GM18870 (cell line): ENCODE data around the gene WDR45.

ENCODE experiments used
- ATAC-seq: cut with Tn5 transposase; IDR thresholded peaks from one replicate; pipeline ENCODE4 v1.9.1; 2021; ENCODE audit warnings: moderate library complexity; ENCODE audit not compliant: unreplicated experiment

WDR45 gene

DNA sequence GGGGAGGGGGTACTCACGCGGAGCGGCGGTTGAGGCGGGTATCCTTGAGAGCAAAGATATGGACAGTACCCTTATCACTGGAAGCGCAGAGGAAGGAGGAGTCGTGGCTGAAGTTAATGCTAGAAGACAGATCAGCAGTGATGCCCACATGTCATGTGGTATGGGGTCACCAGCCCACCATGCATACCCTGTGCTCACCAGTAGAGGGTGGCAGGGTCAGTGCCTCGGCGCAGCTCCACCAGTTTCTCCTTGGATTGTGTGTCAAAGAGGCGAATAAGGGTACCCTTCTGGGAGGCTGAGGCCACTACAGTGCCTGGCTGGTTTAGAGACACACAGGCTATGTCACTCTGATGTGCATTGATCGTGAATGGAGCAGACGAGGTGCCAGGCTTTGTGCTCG lies 4.3 kb downstream of the WDR45 start:
- no peak for ATAC-seq

DNA sequence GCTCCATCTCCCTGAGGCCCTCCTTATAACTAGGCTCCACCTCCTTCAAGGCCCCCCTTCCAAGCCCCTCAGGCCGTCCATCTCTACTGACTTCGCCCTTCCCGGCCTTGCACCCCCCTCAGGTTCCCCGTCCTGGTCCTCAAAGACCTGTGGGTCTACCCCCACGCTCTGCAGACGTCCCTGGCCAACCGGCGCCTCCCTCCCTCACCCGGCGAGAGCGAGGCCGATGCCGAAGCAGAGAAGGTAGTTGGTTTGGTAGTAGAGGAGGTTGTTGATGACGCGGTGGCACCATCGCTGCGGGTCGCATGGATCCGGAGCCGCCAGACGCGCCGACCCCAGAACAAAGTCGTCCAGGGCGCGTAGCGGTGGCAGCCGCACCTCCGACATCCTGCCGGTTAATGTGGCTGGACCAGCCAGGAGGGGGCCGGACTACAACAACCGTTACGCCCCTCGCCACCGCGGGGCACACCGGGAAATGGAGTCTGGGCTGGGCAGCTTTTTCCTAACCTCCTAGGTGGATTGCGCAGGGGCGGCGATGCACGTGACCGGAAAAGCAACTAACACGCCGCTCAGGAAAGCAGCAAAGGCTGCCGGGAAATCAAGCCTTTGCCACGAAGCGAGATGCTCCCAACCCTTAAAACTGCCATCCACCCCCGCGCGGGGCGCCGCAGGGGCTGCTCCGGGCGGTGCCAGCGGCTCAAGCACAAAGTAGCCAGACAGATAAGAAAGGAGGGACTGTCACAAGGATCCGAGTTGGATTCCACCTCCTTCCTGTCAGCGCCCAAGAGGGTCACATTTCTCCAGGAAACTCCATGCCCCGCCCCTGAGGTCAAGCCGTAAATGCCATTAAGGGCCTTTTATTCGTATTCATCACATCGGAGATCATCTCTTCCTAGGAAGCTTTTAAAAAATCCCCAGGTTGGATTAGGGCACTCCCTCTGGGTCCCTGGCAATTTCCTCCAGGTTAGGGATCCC lies 5.8 kb downstream of the WDR45 start, which contains the start of gene PRAF2:
PRAF2 (minus strand) TSS at position 402 of the 975 bp plus-strand sequence; CDS start at position 387, 15 bp downstream.
- ATAC-seq = peak; percentile 55

DNA sequence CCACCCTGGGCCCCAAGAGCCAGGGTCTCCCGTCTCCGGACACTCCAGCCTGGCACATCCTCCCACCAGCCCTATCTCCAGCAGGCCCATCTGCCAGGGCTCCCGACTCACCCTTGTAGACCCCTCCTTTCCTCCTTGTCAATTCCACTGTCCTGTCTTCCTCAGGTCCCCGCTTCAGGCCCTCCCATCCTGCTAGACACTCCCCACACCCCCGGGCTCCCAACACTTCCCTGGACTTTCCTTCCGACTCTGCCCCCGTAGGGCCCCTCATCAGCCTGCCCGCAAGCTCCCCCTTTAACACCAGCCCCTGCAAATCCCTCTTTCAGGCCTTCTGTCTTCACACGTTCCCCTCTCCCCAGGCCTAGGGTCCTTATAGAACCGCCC lies 7.0 kb downstream of the WDR45 start:
- ATAC-seq = no peak

DNA sequence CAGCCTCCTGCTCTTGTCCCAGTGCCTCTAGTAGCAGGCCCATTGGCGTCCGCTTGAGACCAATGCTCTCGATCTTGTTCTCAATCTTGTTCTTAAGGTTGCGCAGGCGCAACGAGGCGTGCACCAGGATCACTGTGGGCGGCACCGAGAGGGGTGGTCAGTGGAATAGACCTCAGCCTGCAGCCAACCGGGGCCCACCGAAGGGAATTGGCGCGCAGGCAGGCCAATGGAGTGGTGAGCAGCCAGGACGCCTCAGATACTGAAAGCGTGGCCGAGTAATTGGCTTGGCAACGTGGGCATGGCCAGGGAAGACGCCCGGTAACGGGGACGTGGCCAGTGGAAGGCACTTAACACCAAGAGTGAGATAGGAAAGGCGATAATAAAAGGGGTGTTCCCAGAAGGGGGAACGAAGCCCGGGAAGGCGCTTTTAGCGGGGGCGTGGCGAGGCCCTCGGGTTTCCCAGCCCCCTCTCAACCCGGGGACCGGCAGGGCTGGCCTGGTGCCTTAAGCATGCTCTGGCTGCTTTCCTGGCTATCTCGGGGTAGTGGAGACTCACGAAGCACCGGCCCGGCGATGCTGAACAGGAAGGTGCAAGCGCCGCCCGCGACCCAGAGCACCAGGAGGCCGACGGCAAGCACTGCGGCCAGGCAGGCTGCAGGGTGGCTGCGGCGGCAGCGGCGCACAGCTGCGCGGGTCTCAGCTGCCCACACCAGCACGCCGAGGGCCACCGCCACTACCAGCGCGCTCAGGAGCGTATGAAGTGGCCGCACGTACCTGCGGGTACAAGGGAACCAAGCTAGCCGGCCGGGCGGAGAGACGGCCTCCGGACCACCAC lies 7.6 kb downstream of the WDR45 start:
- ATAC-seq = no peak

DNA sequence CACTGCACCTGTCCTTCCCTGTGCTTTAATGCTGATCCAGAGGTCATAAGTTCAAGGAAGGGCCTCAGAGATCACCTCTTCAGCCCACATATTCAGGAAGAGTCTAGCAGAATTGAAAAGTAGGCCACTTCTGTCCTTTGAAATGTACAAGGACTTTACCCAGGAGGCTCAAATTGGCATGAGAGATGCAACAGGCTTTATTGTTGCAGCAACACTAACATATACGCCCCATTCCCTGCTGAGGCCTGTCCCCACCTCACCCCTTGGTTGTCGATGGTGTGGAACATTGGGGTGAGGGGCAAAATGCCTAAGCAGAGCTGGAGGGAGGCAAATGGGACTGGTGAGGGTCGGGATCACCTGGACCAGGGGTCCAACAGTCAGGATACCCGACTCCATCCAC lies 8.7 kb downstream of the WDR45 start:
- ATAC-seq = no peak

DNA sequence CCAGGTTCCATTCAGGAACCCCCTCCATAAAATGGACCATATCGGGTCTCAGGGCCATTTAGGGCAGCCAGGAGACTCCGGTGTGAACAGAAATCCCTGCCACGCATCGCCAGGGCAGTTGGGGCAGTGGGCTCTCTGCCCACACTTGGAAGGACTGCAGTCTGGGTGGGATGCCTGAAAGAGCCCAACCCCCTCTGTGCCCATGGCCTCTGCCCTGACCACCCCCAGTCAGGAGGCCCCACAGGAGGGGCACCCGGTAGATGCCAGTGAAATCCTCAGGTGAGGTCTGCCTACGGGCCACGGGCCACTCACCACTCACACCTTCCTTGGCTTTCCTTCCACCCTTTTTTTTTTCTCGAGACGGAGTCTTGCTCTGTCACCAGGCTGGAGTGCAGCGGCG lies 10.6 kb downstream of the WDR45 start:
- ATAC-seq = no peak

DNA sequence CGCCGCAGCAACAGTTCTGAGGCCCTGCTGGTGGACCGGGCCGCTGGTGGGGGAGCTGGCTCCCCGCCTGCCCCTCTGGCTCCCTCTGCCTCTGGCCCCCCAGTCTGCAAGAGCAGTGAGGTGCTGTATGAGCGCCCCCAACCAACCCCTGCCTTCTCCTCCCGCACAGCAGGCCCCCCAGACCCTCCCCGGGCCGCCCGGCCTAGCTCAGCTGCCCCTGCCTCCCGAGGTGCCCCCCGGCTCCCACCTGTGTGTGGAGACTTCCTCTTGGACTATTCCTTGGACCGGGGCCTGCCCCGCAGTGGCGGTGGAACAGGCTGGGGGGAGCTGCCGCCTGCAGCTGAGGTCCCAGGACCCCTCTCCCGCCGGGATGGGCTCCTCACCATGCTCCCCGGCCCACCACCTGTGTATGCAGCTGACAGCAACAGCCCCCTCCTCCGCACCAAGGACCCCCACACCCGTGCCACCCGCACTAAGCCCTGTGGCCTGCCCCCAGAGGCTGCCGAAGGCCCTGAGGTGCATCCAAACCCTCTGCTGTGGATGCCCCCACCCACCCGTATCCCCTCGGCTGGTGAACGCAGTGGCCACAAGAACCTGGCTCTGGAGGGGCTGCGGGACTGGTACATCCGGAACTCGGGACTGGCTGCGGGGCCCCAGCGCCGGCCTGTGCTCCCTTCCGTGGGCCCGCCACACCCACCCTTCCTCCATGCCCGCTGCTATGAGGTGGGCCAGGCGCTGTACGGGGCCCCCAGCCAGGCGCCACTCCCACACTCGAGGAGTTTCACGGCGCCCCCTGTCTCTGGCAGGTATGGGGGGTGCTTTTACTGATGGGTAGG lies 12.2 kb downstream of the WDR45 start:
- ATAC-seq = no peak

DNA sequence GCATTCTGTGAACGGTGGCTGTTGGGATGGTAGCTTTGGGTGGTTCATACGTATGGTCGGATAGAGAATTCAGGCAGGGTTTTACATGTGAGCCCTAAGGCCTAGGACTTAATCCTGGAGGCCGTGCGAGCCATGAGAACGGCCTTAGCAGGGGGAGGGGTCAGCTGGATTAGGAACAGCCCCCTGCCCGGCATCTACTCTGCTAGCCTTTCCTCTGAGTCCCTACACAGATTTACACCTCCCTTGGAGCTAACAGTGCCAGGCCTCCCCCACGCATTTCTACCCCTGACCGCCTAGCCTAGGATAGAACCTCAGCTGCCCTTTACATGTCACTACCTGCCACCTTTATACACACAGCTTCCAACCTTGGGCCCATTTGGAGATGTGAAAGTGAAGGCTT lies 13.0 kb downstream of the WDR45 start:
- no peak for ATAC-seq

DNA sequence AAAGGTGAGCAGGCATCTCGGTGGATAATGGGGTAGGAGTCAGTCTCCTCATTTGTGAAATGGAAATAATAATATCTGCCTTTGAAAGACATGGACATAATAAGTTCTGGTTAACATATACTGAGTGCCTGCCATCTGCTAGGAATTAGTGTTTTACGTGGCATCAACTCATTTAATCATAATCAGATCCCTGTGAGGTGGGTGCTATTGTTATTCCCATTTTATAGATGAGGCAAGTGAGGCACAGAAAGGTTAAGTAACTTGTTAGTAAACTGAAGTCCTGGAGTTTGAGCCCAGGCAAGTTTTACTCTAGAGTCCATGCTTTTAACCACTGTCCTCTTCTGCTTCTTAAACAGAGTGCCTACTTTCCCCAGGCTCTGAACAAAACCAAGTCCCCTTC lies 13.4 kb downstream of the WDR45 start:
- ATAC-seq = no peak

DNA sequence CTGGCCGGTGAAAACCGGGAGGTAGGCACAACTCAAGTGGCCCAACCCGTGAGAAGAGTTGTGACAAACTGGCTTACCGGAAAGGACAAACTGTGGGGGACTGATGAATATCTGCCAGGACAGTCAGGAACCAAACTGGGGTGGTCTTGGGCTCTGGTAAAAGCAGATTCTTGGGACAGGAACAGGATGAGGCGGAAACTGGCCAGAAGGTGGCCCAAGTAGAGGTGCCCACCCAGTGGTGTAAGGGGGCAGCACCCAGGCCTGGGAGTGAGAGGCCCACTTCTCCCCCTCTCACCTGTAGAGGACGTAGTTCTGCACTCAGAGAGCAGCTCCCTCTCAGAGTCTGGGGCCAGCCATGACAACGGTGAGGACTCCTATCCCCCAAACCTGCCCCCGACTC lies 15.0 kb downstream of the WDR45 start:
- ATAC-seq = no peak

DNA sequence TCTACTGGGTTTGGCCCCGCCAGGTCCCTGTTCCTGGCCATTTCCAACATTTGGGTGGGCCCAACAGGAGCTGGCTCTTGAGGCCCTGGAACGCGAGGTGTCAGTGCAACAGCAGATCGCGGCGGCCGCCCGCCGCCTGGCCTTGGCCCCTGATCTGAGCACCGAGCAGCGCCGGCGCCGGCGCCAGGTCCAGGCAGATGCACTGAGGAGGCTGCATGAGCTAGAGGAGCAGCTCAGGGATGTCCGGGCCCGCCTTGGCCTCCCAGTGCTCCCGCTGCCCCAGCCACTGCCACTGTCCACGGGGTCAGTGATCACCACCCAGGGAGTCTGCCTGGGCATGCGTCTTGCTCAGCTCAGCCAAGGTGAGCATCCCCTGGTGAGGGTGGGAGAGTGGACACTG lies 15.4 kb downstream of the WDR45 start:
- no peak for ATAC-seq

DNA sequence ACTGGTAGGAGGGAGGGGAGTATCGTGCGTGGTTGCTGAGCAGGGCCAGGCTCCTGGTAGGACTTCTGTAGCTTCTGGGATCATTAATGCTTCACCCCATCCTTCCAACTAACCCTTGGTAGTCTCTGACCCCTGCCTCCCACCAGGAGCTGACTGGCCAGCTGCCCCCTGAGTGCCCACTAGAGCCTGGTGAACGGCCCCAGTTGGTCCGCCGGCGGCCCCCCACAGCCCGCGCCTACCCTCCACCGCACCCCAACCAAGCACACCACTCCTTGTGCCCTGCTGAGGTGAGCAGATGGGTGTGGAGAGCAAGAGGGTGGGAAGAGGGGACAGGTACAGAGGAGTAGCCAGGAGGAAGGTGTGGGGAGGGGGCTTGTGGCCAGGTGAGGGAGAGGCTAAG lies 16.0 kb downstream of the WDR45 start:
- no peak for ATAC-seq

DNA sequence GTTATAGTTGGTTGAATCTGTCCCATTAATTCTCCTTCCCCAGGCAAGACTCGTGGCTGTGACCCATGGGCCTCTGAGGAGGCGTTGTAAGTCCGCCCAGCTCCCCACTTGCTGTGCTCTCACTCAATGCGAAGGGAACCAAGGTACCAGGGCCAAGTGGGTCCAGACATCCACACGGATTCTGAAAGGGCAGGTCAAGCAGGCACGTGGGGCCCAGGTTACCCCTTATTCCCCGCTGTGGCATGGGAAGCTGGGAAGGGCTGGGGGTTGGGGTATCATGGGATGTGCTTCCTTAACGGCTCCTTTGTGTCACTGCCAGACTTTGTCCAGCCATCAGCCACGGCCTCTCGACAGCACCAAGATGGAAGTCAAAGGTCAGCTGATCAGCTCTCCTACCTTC lies 17.8 kb downstream of the WDR45 start:
- no peak for ATAC-seq

DNA sequence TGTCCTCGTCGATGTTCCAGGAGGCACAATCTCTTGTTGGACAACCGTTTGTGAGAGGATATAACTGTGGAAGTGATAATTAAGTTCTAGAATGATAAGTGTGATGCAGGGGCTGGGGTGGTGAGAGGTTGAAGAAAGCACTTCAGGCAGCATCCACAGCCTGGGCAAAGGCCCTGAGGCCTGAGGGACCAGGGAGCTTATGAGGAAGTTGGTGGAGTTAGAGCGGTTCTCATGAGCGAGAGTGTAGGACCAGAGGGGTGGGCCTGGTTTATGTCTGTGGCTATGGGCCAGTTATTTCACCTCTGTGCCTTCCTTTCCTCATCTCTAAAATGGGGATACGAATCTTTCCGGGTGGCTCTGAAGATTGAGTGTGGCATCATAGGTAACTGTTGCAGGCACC lies 18.2 kb downstream of the WDR45 start:
- ATAC-seq = no peak

DNA sequence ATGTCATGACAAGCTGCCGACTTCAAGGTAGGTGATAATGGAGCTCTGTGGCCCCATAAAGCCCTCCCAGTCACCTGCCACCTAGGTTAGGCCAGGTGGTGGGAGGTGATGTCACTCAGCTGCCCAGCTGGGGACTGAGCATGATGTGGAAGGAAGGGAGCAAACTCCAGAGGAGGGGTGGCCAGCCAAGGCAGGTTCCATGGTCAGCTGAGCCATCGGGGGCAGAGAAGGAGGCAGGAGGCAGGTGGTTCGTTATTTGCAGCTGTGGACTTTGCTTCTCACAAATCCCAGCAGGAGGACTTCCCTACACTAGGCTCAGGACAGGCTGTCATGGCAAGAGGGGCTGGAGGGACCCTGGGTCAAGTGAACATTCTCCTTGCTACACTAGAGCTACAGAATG lies 18.8 kb downstream of the WDR45 start:
- ATAC-seq = no peak

DNA sequence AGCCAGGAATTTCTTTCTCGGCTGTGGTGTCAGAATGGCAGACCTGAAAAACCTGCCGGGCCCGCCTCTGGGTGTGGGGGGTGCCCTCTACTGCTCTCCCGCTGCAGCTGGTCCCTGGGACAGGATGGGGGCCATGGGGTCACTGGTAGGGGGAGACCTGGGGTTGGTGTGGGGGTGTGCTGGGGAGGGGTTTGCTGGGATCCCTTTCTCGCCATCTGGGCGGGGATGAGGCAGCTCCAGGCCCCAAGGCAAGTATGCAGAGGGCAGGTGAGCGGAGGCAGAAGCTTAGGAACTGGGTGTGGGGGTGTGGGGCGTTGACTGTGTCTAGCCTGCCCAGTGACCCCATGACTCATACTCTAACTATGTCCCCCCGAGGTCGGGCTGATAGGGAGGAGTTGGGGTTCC lies 20.0 kb downstream of the WDR45 start:
- ATAC-seq = no peak

DNA sequence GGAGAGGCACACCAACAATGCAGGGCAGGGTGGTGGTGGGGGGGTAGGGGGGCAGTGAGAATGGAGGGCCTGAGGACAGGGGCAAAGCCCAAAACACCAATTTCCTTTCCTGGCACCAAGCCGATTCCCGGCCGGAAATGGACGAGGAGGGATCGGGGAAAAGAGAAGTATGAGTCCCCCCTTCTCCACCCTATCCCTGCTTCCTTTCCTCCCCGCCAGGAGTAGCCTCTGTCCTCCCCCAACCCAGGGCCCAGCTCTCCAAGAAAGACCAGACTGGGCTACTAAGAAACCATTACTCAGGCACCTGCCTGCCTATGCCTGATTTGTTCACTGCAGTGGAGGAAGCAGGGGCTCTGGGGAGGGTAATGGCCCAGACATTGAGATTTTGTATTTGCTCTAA lies 20.5 kb downstream of the WDR45 start:
- no peak for ATAC-seq

DNA sequence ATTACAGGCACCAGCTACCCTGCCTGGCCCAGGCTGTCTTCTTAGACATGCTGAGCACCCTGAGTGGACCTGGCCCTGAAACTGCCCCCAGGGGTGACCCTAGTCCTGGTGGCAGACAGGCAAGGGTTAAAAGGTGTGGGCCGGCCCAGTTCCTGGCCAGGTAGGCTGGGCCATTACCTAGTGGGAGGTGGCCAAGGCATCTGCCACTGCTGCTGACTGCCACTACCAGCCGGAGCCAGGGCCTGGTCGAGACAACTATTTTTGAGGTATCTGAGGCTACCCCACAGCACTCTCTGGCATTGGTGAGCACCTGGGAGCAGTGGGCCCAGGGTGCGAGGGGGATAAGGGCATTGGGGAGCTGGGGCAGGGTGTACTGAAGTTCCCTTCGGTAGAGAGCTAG lies 20.9 kb downstream of the WDR45 start, which contains the start of gene CCDC120:
CCDC120 (plus strand) TSS at position 206 of the 400 bp plus-strand sequence. CDS start 3,043 bp downstream, outside the sequence.
- no peak for ATAC-seq

DNA sequence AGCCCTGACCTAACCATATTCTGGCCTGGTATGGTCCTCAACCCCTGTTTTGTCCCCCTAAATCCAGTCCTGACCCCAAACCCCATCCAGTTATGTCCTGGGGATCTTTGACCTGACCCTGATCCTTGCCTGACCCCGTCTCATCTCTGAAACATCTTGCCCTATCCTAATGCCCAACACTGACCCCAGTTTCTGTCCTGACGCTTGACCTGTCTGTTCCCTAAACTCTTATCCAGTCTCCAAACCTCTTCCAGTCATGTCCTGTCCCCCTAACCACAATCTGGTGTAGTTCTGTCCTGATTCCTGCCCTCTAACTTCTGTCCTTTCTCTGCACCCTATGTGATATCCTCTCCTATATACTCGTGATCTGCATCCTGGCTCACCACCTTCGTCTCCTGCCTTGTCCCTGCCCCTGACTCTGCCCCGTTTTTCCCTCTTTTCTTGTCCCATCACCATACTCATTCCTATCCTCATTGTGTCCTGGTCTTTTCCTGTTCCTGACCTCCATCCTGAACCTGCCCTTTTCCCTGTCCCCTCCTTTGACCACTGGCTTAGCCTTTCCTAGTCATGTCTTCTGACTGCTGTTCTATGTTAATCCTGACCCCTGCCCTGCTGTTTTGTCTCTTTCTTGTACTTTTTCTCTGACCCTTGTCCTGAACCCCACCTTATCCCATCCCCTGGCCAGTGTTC lies 25.5 kb downstream of the WDR45 start:
- no peak for ATAC-seq
